ENCODE results near the gene RIC8A. TPM values are rescaled to one million over a fixed set of nuclear protein-coding genes. Genes with fewer than 3 reads are reported as not detected.

RIC8A gene
- total and polyA plus RNA-seq, 4 donors = 12.5 to 49.6 (median 34.5) TPM

DNA sequence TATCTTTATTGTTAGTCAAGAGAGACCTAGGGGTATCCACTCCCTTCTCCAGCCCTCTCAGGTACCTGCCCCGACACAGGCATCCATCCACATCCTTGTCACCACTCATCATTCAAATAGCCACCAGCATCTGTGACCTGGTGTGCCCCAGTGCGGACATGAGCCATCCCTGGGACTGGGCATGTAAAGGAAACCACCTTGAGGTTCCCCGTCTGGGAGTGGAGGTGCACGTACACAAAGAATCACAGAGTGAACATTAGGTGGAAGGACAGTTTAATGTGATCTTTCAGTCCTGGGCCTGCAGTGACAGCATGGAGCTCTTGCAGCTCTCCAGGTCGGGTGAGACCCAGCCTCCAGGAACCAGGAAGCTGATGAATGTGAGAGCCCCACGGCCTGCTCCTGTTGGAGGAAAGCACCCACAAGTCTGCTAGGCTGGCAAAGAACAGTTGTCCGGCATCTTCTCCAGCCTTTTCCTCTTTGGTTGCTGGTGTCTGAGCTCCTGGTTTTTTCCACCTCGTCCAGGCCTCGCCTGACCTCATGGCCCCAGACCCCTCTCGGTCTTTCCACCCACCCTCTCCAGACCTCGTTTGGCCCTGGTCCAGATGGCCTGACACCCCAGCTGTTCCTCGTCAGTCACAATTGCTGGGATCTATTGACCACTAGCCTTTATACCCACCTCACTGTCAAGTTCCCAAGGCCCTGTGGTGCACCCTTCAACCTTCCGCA lies 45.8 kb downstream of the RIC8A start:
- H3K27ac ChIP-seq (ENCODE audit: low read depth in 1 of 2, low read length in 2 of 2) = no peak overlapping the region
- H3K36me3 ChIP-seq (ENCODE audit: control insufficient read depth in 4 of 4, insufficient read depth in 3 of 4, low read depth in 1 of 4, low read length in 3 of 4) = peaks cover 6 to 48% (median 24%) of the 10 kb centered on the region in 4 donors
- no peaks in the 10 kb centered on the region for H3K9me3 ChIP-seq (ENCODE audit: control insufficient read depth in 4 of 4, low read length in 3 of 4)
- no peak for DNase-seq (ENCODE audit: low spot score)
- no peaks in the 10 kb centered on the region for H3K27me3 ChIP-seq (ENCODE audit: control insufficient read depth in 4 of 4, insufficient read depth in 4 of 4, low read length in 3 of 4)
- no peak overlapping the region for H3K9ac ChIP-seq (ENCODE audit: low read depth in 1 of 2, low read length in 2 of 2)
- 84% methylated on average over 13 of the region's 13 CpGs for WGBS
- H3K4me3 ChIP-seq (ENCODE audit: low read depth in 1 of 3, low read length in 3 of 3) = no peak overlapping the region
- H3K4me1 ChIP-seq (ENCODE audit: control insufficient read depth in 4 of 4, insufficient read depth in 4 of 4, low read length in 3 of 4) = no peaks in the 10 kb centered on the region
- TF ChIP-seq, protein P1, sequence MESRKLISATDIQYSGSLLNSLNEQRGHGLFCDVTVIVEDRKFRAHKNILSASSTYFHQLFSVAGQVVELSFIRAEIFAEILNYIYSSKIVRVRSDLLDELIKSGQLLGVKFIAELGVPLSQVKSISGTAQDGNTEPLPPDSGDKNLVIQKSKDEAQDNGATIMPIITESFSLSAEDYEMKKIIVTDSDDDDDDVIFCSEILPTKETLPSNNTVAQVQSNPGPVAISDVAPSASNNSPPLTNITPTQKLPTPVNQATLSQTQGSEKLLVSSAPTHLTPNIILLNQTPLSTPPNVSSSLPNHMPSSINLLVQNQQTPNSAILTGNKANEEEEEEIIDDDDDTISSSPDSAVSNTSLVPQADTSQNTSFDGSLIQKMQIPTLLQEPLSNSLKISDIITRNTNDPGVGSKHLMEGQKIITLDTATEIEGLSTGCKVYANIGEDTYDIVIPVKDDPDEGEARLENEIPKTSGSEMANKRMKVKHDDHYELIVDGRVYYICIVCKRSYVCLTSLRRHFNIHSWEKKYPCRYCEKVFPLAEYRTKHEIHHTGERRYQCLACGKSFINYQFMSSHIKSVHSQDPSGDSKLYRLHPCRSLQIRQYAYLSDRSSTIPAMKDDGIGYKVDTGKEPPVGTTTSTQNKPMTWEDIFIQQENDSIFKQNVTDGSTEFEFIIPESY (IDR thresholded peaks at IDR 0.05) = no peak
- TF ChIP-seq EGR1 (IDR thresholded peaks at IDR 0.05; ENCODE audit: low read depth in 2 of 2) = no peak
- no peak for TF ChIP-seq HNF4A (conservative IDR thresholded peaks at IDR 0.05)
- TF ChIP-seq, protein P2, sequence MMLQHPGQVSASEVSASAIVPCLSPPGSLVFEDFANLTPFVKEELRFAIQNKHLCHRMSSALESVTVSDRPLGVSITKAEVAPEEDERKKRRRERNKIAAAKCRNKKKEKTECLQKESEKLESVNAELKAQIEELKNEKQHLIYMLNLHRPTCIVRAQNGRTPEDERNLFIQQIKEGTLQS (IDR thresholded peaks at IDR 0.05) = no peak
- no peak for TF ChIP-seq TAF1 (conservative IDR thresholded peaks at IDR 0.05)
- TF ChIP-seq, protein P3, sequence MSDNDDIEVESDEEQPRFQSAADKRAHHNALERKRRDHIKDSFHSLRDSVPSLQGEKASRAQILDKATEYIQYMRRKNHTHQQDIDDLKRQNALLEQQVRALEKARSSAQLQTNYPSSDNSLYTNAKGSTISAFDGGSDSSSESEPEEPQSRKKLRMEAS (IDR thresholded peaks at IDR 0.05) = no peak
- TF ChIP-seq JUND (IDR thresholded peaks at IDR 0.05) = no peak
- no peak for TF ChIP-seq FOXA2 (IDR thresholded peaks at IDR 0.05)
- TF ChIP-seq RAD21 (IDR thresholded peaks at IDR 0.05) = no peak
- no peak for TF ChIP-seq FOXA1 (IDR thresholded peaks at IDR 0.05)
- no peak for TF ChIP-seq GABPA (IDR thresholded peaks at IDR 0.05 in 1 of 2, conservative IDR thresholded peaks at IDR 0.05 in 1 of 2)
- TF ChIP-seq RXRA (IDR thresholded peaks at IDR 0.05) = no peak
- TF ChIP-seq YY1 (IDR thresholded peaks at IDR 0.05) = no peak
- TF ChIP-seq NR2F2 (IDR thresholded peaks at IDR 0.05) = no peak

DNA sequence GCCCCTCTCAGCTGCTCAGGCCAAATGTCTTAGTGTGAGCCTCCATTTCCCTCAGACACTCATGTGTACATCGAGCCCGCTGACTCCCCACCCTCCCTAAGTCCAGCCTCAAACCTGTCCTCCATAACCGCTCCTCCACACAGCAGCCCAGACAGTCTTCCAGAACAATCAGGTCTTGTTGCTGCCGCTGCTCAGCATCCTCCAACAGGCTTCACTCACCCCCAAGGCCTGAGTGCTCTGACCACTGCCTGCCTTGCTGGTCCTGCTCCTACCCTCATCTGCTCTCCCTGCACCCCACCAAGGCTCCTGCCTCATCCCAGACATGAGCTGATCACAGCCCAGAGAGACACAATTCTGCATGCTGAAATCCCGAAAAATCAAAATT lies 46.4 kb downstream of the RIC8A start:
- no peaks in the 10 kb centered on the region for H3K4me1 ChIP-seq (ENCODE audit: control insufficient read depth in 4 of 4, insufficient read depth in 4 of 4, low read length in 3 of 4)
- H3K4me3 ChIP-seq (ENCODE audit: low read depth in 1 of 3, low read length in 3 of 3) = no peak overlapping the region
- 94% methylated on average over 5 of the region's 5 CpGs for WGBS
- no peaks in the 10 kb centered on the region for H3K27me3 ChIP-seq (ENCODE audit: control insufficient read depth in 4 of 4, insufficient read depth in 4 of 4, low read length in 3 of 4)
- no peak for TF ChIP-seq NR2F2 (IDR thresholded peaks at IDR 0.05)
- TF ChIP-seq TAF1 (conservative IDR thresholded peaks at IDR 0.05) = no peak
- no peak for TF ChIP-seq RAD21 (IDR thresholded peaks at IDR 0.05)
- TF ChIP-seq, protein P2 (IDR thresholded peaks at IDR 0.05) = no peak
- TF ChIP-seq, protein P1 (IDR thresholded peaks at IDR 0.05) = no peak
- TF ChIP-seq FOXA2 (IDR thresholded peaks at IDR 0.05) = no peak
- no peak for TF ChIP-seq YY1 (IDR thresholded peaks at IDR 0.05)
- no peak for TF ChIP-seq FOXA1 (IDR thresholded peaks at IDR 0.05)
- TF ChIP-seq GABPA (IDR thresholded peaks at IDR 0.05 in 1 of 2, conservative IDR thresholded peaks at IDR 0.05 in 1 of 2) = no peak
- TF ChIP-seq, protein P3 (IDR thresholded peaks at IDR 0.05) = no peak
- TF ChIP-seq RXRA (IDR thresholded peaks at IDR 0.05) = no peak
- TF ChIP-seq EGR1 (IDR thresholded peaks at IDR 0.05; ENCODE audit: low read depth in 2 of 2) = no peak
- TF ChIP-seq, protein P4, sequence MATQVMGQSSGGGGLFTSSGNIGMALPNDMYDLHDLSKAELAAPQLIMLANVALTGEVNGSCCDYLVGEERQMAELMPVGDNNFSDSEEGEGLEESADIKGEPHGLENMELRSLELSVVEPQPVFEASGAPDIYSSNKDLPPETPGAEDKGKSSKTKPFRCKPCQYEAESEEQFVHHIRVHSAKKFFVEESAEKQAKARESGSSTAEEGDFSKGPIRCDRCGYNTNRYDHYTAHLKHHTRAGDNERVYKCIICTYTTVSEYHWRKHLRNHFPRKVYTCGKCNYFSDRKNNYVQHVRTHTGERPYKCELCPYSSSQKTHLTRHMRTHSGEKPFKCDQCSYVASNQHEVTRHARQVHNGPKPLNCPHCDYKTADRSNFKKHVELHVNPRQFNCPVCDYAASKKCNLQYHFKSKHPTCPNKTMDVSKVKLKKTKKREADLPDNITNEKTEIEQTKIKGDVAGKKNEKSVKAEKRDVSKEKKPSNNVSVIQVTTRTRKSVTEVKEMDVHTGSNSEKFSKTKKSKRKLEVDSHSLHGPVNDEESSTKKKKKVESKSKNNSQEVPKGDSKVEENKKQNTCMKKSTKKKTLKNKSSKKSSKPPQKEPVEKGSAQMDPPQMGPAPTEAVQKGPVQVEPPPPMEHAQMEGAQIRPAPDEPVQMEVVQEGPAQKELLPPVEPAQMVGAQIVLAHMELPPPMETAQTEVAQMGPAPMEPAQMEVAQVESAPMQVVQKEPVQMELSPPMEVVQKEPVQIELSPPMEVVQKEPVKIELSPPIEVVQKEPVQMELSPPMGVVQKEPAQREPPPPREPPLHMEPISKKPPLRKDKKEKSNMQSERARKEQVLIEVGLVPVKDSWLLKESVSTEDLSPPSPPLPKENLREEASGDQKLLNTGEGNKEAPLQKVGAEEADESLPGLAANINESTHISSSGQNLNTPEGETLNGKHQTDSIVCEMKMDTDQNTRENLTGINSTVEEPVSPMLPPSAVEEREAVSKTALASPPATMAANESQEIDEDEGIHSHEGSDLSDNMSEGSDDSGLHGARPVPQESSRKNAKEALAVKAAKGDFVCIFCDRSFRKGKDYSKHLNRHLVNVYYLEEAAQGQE (IDR thresholded peaks at IDR 0.05) = no peak
- no peak for TF ChIP-seq JUND (IDR thresholded peaks at IDR 0.05)
- no peak for DNase-seq (ENCODE audit: low spot score)
- no peaks in the 10 kb centered on the region for H3K9me3 ChIP-seq (ENCODE audit: control insufficient read depth in 4 of 4, low read length in 3 of 4)
- H3K9ac ChIP-seq (ENCODE audit: low read depth in 1 of 2, low read length in 2 of 2) = no peak overlapping the region
- H3K27ac ChIP-seq (ENCODE audit: low read depth in 1 of 2, low read length in 2 of 2) = no peak overlapping the region
- peaks cover 6 to 42% (median 20%) of the 10 kb centered on the region in 4 donors for H3K36me3 ChIP-seq (ENCODE audit: control insufficient read depth in 4 of 4, insufficient read depth in 3 of 4, low read depth in 1 of 4, low read length in 3 of 4)

Measured in liver (tissue), 9 donors.